ENCODE results near the gene KCNJ6.

DNA sequence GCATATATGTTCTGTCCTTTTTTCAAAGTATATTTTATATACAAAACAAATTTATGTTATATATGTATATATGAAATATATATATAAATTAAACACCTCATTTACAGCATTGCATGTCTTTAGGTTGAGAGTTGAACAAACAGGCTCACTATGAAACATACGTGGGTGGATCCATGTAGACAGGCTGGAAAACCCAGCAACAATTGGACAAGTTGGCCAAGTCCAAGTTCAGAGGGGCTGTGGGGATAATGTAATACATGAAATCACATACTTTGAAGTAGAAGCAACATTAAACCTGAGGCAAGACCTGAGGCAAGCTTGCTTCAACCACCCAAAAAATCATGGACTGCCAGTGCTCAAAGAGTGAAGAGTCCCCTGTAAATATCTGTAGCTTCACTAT is 39.7 kb downstream of the KCNJ6 start:
- TF ChIP-seq, protein P1, sequence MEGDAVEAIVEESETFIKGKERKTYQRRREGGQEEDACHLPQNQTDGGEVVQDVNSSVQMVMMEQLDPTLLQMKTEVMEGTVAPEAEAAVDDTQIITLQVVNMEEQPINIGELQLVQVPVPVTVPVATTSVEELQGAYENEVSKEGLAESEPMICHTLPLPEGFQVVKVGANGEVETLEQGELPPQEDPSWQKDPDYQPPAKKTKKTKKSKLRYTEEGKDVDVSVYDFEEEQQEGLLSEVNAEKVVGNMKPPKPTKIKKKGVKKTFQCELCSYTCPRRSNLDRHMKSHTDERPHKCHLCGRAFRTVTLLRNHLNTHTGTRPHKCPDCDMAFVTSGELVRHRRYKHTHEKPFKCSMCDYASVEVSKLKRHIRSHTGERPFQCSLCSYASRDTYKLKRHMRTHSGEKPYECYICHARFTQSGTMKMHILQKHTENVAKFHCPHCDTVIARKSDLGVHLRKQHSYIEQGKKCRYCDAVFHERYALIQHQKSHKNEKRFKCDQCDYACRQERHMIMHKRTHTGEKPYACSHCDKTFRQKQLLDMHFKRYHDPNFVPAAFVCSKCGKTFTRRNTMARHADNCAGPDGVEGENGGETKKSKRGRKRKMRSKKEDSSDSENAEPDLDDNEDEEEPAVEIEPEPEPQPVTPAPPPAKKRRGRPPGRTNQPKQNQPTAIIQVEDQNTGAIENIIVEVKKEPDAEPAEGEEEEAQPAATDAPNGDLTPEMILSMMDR (IDR thresholded peaks at IDR 0.05; ENCODE audit: low read depth, low read length, missing input control): no peak
- TF ChIP-seq HNF4A (conservative IDR thresholded peaks at IDR 0.05) (no peak), GABPA (IDR thresholded peaks at IDR 0.05 in 1 of 2, conservative IDR thresholded peaks at IDR 0.05 in 1 of 2) (no peak), EGR1 (IDR thresholded peaks at IDR 0.05; ENCODE audit: low read depth in 2 of 2) (no peak), TAF1 (conservative IDR thresholded peaks at IDR 0.05) (no peak), FOXA2 (IDR thresholded peaks at IDR 0.05) (no peak)
- TF ChIP-seq, protein P2, sequence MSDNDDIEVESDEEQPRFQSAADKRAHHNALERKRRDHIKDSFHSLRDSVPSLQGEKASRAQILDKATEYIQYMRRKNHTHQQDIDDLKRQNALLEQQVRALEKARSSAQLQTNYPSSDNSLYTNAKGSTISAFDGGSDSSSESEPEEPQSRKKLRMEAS (IDR thresholded peaks at IDR 0.05): no peak
- TF ChIP-seq, protein P3, sequence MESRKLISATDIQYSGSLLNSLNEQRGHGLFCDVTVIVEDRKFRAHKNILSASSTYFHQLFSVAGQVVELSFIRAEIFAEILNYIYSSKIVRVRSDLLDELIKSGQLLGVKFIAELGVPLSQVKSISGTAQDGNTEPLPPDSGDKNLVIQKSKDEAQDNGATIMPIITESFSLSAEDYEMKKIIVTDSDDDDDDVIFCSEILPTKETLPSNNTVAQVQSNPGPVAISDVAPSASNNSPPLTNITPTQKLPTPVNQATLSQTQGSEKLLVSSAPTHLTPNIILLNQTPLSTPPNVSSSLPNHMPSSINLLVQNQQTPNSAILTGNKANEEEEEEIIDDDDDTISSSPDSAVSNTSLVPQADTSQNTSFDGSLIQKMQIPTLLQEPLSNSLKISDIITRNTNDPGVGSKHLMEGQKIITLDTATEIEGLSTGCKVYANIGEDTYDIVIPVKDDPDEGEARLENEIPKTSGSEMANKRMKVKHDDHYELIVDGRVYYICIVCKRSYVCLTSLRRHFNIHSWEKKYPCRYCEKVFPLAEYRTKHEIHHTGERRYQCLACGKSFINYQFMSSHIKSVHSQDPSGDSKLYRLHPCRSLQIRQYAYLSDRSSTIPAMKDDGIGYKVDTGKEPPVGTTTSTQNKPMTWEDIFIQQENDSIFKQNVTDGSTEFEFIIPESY (IDR thresholded peaks at IDR 0.05): no peak

Data from liver (tissue), 3 donors.